ENCODE data around the gene ASCC1.
A peak's percentile ranks its signal among the peaks of the same experiment; 100 is the strongest.
"Not testable (repeated sequence)": the region's sequence is repeated elsewhere in the genome, so short reads cannot be mapped to it uniquely, and the experiment has no call there.

ASCC1 gene, protein sequence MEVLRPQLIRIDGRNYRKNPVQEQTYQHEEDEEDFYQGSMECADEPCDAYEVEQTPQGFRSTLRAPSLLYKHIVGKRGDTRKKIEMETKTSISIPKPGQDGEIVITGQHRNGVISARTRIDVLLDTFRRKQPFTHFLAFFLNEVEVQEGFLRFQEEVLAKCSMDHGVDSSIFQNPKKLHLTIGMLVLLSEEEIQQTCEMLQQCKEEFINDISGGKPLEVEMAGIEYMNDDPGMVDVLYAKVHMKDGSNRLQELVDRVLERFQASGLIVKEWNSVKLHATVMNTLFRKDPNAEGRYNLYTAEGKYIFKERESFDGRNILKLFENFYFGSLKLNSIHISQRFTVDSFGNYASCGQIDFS

DNA sequence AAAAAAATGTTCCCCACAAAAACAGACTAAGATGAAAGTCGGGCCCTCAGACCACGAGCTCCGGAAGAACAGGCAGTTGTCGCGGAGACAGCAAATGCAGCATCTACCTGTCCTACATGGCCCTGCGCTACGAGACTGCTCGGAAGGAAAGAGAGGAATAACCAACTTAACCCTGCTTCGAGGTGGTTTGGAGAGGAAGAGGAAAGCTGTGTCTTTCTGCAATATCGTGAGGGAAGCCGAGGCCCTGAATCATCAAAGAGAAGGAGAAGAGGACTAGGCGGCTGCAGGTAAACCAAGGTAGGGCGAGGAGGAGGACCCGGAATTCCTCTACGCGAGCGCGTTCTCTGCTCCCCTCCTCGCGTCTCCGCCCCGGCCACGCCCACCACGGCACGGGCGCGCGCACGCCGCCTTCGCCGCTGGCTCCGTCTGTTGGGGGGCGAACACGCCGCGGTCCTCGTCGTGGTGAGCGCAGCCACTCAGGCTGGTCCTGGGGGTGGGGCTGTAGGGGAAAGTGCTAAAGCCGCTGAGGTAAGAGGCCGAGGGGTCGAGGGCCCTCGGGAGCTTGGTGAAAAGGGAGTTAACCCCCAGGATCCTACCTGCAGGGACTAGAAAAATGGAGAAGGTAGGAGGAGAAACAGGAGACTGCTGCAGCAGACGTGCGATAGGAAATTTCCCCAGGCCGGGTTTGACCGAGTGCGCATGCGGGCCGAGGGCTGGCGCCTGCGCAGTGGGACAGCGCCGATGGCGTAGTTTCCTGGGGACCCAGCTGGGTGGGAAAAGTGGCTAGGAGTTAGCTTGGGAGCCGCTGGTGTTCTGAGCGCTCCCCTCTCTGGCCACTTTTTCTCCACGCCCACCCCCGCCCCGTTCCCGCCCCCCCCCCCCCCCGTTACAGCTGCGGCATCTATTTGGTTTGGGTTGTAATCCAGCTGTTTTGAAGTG, at the start of gene ASCC1, which contains the start of gene ANAPC16:
TSS of gene ASCC1 (minus strand) at position 666 of the 939 bp plus-strand sequence. CDS start 2,978 bp downstream, outside the sequence.
TSS of gene ANAPC16 (plus strand) at position 402 of the 939 bp plus-strand sequence. CDS start 7,903 bp downstream, outside the sequence.
- DNase-seq, result peak; percentile 53

DNA sequence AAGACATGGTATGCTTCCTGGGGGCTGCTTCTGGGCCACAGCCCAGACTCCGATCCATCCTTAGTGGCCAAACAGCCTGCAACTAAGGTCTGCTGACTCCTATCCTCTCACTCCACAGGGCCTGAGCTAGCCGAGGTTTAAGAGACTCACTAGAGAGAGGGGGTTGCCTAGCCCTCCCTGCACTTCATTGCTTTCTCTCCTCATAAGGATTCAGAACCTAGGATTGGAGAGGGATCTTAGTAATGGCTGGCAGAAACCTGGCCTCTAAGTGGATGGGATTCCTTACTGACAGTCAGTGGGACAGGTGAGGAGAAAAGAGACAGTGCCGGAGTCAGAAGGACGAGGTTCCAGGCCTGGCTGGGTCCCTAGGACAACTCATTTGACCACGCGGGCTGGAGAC, 49.4 kb upstream of the ASCC1 start:
- DNase-seq, result no peak

DNA sequence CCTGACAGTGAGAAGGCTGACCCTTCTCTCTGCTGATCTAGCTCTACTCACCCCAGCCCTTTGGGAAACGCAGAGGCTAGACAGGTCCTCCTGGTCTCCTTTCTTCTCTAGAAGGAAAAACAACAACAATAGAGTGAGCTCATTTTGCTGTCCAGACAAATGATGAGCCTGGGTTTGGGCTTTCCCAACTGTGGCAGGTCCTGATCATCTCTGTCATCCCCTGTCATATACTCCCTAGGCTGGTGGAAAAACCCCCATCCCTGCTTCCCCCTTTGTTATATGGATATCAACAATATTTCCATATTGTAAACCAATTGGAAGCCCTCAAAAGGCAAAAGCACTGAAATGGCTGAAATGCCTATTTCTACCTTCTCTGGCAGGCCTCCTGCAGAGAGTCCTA, 48.5 kb upstream of the ASCC1 start:
- no peak for DNase-seq

GRCh38 chr10:72263613-72264241, 47.7 kb upstream of the ASCC1 start:
- peak; percentile 75 for DNase-seq

GRCh38 chr10:72261784-72262404, 45.8 kb upstream of the ASCC1 start:
- no peak for DNase-seq

GRCh38 chr10:72260976-72261783, 45.1 kb upstream of the ASCC1 start:
- no peak for DNase-seq

GRCh38 chr10:72260239-72260975, 44.3 kb upstream of the ASCC1 start:
- DNase-seq, result no peak

DNA sequence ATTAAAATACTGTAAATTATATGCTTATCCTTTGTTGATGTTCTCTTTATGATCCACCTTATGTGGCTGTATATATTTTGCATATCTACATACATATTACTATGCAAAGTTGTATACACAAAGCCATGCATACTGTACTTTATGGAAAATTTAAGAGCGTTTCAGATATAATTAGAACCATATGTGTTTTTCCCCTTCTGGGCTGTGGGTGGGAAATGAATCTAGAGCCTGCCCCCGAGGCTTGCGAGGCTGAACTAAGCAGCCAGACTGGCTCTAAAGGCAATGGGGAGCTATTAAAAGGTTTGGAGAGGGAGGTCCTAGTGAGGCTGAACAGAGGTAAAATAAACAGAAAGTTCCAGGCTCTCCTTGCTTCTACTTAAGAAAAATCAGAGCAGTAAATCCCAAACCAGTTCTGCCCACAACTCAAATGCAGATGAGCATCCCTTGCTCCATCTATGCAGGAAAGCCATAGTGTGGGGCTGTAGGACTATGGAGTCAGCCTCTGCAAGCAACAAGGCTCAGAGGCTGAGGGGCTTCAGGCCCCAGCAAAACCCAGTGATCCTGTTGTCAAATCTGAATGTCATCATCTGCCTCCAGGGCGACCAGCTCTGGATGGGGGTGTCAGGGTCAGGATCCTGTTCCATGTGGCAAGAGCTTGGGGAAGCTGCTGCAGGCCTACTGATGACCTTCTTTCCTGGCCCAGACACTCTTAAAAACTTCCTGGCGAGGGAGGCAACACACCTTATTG, 43.6 kb upstream of the ASCC1 start:
- no peak for DNase-seq

DNA sequence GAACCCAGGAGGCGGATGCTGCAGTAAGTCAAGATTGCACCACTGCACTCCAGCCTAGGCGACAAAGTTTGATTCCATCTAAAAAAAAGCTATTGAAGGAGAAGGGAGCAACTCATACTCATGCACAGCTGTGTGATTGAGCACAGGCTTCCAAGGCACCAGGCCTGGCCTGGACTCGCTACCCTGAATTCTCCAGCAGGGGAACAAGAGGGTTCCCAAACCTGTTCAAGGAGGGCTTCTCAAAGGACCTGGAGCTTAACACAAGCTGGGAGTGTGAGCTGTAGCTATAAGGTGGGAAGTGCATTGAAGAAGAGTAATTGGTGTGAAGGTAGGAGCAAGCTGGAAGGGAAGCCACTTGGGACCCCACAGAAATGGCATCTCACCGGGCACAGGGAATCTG, 42.5 kb upstream of the ASCC1 start:
- no peak for DNase-seq

- no peak for DNase-seq
These were observed 41.2 kb upstream of the ASCC1 start for GRCh38 chr10:72257051-72257892.

DNA sequence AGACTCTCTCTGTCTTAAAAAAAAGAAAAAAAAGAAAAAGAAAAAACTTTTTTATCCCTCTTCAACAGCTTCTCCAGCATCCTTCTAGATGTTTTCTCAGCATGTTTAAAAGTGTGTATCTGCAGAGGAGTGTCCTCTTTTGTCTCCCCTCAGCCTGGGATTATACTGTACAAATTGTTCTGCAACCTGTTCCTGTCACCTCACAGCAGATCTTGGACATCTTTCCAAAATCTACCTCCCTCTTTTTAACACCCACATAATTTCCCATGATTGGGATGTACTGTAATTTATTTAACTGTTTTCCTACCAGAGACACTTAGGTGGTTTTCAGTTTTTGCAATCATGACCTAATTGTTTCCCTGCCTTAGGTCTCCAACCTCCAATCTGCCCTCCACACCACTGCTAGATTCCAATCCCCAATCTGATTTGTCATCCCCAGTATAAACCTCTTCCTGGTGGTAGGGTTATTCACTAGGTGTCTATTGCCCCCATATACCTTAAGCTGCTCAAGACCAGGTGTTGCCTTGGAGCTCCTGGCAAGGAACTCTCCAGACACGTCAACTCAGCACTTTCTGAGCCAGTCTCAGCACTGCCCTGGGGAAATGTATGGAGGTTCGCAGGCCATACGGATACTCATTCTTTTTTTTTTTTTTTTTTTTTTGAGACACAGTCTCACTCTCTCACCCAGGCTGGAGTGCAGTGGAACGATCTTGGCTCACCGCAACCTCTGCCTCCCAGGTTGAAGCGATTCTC, 40.1 kb upstream of the ASCC1 start:
- DNase-seq, result no peak

GRCh38 chr10:72254813-72255568, 38.9 kb upstream of the ASCC1 start:
- DNase-seq, result no peak

DNA sequence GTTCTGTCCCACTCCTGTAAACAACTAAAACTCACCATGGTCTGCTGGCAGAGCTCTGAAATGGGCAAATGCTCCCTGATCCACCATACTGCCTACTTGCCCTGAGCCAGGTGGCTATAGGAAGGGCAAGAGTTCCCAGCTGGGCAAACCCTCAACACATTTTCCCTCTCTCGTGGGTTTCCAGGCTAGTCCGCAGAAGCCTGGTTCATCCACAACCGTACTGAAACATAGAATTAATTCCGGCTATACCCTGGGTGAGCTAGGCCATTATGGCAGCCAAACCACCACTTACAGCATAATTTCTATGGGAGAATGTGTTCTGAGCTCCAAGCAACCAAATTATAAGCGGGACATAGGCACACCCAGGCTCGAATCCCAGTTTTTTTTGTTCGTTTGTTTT, 37.5 kb upstream of the ASCC1 start:
- DNase-seq, result no peak

DNA sequence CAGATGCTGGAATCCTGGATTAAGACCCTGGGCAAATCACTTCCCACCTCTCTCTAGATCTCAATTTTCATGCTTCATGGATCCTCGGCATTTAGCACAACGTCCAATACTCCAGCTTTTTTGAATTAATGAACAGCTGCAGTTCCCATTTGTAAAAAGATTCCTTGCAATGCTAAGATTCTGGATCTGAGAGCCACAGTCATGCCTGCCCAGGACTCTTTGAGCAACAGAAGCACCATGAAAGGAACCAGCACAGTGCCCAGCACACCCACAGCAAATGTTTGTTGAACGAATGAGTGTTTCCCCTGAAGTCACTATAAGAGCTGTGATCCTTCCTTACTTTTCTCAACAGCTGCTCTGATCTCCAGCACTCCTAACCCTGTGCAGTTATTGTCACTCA, 36.9 kb upstream of the ASCC1 start:
- no peak for DNase-seq

GRCh38 chr10:72251635-72252034, 35.6 kb upstream of the ASCC1 start:
- DNase-seq, result no peak

- DNase-seq, result no peak
These were observed 34.6 kb upstream of the ASCC1 start for GRCh38 chr10:72250666-72251065.

DNA sequence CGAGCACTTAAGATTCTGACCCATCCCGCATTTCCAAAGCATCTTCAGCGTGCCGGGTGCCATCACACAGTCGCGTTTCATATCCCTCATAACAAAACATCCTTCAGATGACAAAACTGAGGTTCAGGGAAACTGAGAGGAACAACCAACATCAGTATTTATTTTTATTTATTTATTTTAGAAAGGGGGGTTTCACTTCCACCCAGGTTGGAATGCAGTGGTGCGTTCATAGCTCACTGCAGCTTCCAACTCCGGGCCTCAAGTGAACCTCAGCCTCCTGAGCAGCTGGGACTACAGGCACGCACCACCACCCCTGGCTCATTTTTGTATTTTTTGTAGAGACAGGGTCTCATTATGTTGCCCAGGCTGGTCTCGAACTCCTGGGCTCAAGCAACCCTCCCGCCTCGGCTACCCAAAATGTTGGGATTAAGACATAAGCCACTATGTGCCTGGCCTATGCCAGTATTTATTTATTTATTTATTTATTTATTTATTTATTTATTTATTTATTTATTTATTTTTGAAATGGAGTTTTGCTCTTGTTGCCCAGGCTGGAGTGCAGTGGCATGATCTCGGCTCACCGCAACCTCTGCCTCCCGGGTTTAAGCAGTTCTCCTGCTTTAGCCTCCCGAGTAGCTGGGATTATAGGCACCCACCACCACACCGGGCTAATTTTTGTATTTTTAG, 33.2 kb upstream of the ASCC1 start:
- DNase-seq, result not testable (repeated sequence)

All from DMS79 (cell line).